ENCODE data around the gene CBLN2.

DNA sequence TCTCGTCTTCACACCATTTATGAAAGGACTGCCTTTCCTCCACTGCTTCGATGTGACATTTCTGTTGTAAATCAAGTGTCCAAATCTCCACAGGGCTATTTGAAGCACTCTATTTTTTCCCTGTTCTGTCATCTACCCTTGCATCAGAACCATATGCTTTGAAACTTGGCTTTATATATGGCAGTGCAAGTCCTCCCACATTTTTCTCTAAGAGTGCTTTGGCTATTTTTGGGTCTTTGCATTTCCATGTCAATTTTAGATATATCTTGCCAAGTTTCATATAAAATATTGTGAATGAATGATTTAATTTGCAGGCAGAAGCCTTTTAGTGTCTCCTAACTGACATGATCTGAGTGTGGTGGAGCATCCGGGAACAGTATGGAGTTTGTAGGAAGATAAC, 37.8 kb upstream of the CBLN2 start:
- TF ChIP-seq, protein P1, sequence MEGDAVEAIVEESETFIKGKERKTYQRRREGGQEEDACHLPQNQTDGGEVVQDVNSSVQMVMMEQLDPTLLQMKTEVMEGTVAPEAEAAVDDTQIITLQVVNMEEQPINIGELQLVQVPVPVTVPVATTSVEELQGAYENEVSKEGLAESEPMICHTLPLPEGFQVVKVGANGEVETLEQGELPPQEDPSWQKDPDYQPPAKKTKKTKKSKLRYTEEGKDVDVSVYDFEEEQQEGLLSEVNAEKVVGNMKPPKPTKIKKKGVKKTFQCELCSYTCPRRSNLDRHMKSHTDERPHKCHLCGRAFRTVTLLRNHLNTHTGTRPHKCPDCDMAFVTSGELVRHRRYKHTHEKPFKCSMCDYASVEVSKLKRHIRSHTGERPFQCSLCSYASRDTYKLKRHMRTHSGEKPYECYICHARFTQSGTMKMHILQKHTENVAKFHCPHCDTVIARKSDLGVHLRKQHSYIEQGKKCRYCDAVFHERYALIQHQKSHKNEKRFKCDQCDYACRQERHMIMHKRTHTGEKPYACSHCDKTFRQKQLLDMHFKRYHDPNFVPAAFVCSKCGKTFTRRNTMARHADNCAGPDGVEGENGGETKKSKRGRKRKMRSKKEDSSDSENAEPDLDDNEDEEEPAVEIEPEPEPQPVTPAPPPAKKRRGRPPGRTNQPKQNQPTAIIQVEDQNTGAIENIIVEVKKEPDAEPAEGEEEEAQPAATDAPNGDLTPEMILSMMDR (IDR thresholded peaks at IDR 0.05) = no peak
- no peak for TF ChIP-seq POLR2A (IDR thresholded peaks at IDR 0.05)
